HEK293 (cell line): ENCODE measurements around the gene NCOA3.

ENCODE experiments used
- CTCF ChIA-PET: fragments of 350-600 bp; formaldehyde crosslinking; extraction: SDS; loops from one replicate; lab custom pipeline; 2021; ENCODE audit warnings: antibody characterized with exemption; lab: Yijun Ruan, JAX
- POLR2A ChIA-PET: fragments of 300-600 bp; formaldehyde crosslinking; extraction: SDS; loops from one replicate; lab custom pipeline; 2020; ENCODE audit warnings: antibody characterized with exemption, inconsistent platforms; lab: Yijun Ruan, JAX
- H3K27ac ChIP-seq: fragments of 200-500 bp; sonication (Bioruptor generic); 2 replicates; pipeline ENCODE4 v1.5.1; 2014; ENCODE audit warnings: low read depth, low read length, control low read depth, inconsistent platforms; ENCODE audit errors: extremely low read depth
- H3K36me3 ChIP-seq, 2 experiments: fragments of 200-500 bp in 1 of 2; sonication (Bioruptor generic) in 1 of 2; 1 replicate in 1 of 2; 2 replicates in 1 of 2; pipeline ENCODE4 v1.5.1; 2014 to 2017; ENCODE audit warnings: inconsistent platforms in 2 of 2, low read length in 2 of 2; ENCODE audit not compliant: control insufficient read depth in 2 of 2, insufficient read depth in 1 of 2
- H3K4me1 ChIP-seq: fragments of 200-500 bp; sonication (Bioruptor generic); 2 replicates; pipeline ENCODE4 v1.5.1; 2014; ENCODE audit warnings: mild to moderate bottlenecking, low read length, inconsistent platforms; ENCODE audit not compliant: control insufficient read depth, insufficient read depth
- H3K4me3 ChIP-seq: 2 replicates; pipeline ENCODE4 v1.5.1; 2011; ENCODE audit warnings: low read depth, mild to moderate bottlenecking, control low read depth, low read length, moderate library complexity
- H3K9me3 ChIP-seq: fragments of 200-500 bp; sonication (Bioruptor generic); 2 replicates; pipeline ENCODE4 v1.5.1; 2014; ENCODE audit warnings: low read depth, low read length, inconsistent platforms; ENCODE audit not compliant: control insufficient read depth, insufficient read depth
- EGR2 ChIP-seq: fragments of 450-650 bp; formaldehyde crosslinking; IDR thresholded peaks from 2 replicates; pipeline ENCODE4 v1.5.1; 2016; ENCODE audit warnings: low read depth, missing biosample characterization, missing genetic modification characterization
- KLF1 ChIP-seq: fragments of 450-650 bp; formaldehyde crosslinking; IDR thresholded peaks from 2 replicates; pipeline ENCODE4 v1.5.1; 2016; ENCODE audit warnings: missing biosample characterization, missing genetic modification characterization
- SCRT1 ChIP-seq: fragments of 450-650 bp; formaldehyde crosslinking; IDR thresholded peaks from 2 replicates; pipeline ENCODE4 v1.5.1; 2016; ENCODE audit warnings: missing biosample characterization, missing genetic modification characterization, borderline replicate concordance
- SP2 ChIP-seq: fragments of 450-650 bp; formaldehyde crosslinking; IDR thresholded peaks from 2 replicates; pipeline ENCODE4 v1.5.1; 2016; ENCODE audit warnings: missing biosample characterization, missing genetic modification characterization
- SP7 ChIP-seq: fragments of 450-650 bp; formaldehyde crosslinking; IDR thresholded peaks from 2 replicates; pipeline ENCODE4 v1.5.1; 2016; ENCODE audit warnings: missing biosample characterization, missing genetic modification characterization
- YY1 ChIP-seq: fragments of 450-650 bp; formaldehyde crosslinking; IDR thresholded peaks from 2 replicates; pipeline ENCODE4 v1.5.1; 2018; ENCODE audit warnings: missing biosample characterization, missing genetic modification characterization
- ZFP41 ChIP-seq: fragments of 450-650 bp; formaldehyde crosslinking; IDR thresholded peaks from 2 replicates; pipeline ENCODE4 v1.5.1; 2016; ENCODE audit warnings: missing biosample characterization, missing genetic modification characterization, borderline replicate concordance
- ZNF138 ChIP-seq: fragments of 450-650 bp; formaldehyde crosslinking; IDR thresholded peaks from 2 replicates; pipeline ENCODE4 v1.5.1; 2016; ENCODE audit warnings: missing biosample characterization, missing genetic modification characterization, borderline replicate concordance
- ZNF16 ChIP-seq: fragments of 450-650 bp; formaldehyde crosslinking; IDR thresholded peaks from 2 replicates; pipeline ENCODE4 v1.5.1; 2016; ENCODE audit warnings: low read depth, missing biosample characterization, missing genetic modification characterization
- ZNF2 ChIP-seq: fragments of 450-650 bp; formaldehyde crosslinking; IDR thresholded peaks from 2 replicates; pipeline ENCODE4 v1.5.1; 2016; ENCODE audit warnings: missing biosample characterization, missing genetic modification characterization
- ZNF24 ChIP-seq: fragments of 450-650 bp; formaldehyde crosslinking; IDR thresholded peaks from 2 replicates; pipeline ENCODE4 v1.5.1; 2016; ENCODE audit warnings: missing biosample characterization, missing genetic modification characterization
- ZNF292 ChIP-seq: fragments of 450-650 bp; formaldehyde crosslinking; IDR thresholded peaks from 2 replicates; pipeline ENCODE4 v1.5.1; 2016; ENCODE audit warnings: low read depth, missing biosample characterization, missing genetic modification characterization, borderline replicate concordance
- ZNF473 ChIP-seq: fragments of 450-650 bp; formaldehyde crosslinking; IDR thresholded peaks from 2 replicates; pipeline ENCODE4 v1.5.1; 2017; ENCODE audit warnings: missing biosample characterization, missing genetic modification characterization
- ZNF510 ChIP-seq: fragments of 450-650 bp; formaldehyde crosslinking; IDR thresholded peaks from 2 replicates; pipeline ENCODE4 v1.5.1; 2018; ENCODE audit warnings: mild to moderate bottlenecking, missing genetic modification characterization, missing biosample characterization; ENCODE audit not compliant: insufficient replicate concordance
- ZNF596 ChIP-seq: fragments of 450-650 bp; IDR thresholded peaks from 2 replicates; pipeline ENCODE4 v1.5.0; 2018; ENCODE audit warnings: missing biosample characterization, mild to moderate bottlenecking, missing genetic modification characterization, moderate library complexity
- ZNF629 ChIP-seq: fragments of 450-650 bp; formaldehyde crosslinking; IDR thresholded peaks from 2 replicates; pipeline ENCODE4 v1.5.1; 2017; ENCODE audit warnings: missing biosample characterization, missing genetic modification characterization
- ZNF791 ChIP-seq: fragments of 450-650 bp; formaldehyde crosslinking; IDR thresholded peaks from 2 replicates; pipeline ENCODE4 v1.5.1; 2016; ENCODE audit warnings: missing biosample characterization, missing genetic modification characterization
- ZNF792 ChIP-seq: fragments of 450-650 bp; formaldehyde crosslinking; IDR thresholded peaks from 2 replicates; pipeline ENCODE4 v1.5.1; 2016; ENCODE audit warnings: missing biosample characterization, missing genetic modification characterization
- ZSCAN16 ChIP-seq: fragments of 450-650 bp; formaldehyde crosslinking; IDR thresholded peaks from 2 replicates; pipeline ENCODE4 v1.5.1; 2016; ENCODE audit warnings: missing biosample characterization, missing genetic modification characterization
- TF ChIP-seq, protein P1 (sequence below): fragments of 450-650 bp; formaldehyde crosslinking; IDR thresholded peaks from 2 replicates; pipeline ENCODE4 v1.5.1; 2016; ENCODE audit warnings: missing biosample characterization, missing genetic modification characterization
- TF ChIP-seq, protein P2 (sequence below): sonication (generic); formaldehyde crosslinking; IDR thresholded peaks from 2 replicates; pipeline ENCODE4 v1.8.1; 2022; ENCODE audit warnings: mild to moderate bottlenecking, moderate library complexity, missing genetic modification reagents
- TF ChIP-seq, protein P3 (sequence below): fragments of 450-650 bp; formaldehyde crosslinking; IDR thresholded peaks from 2 replicates; pipeline ENCODE4 v1.5.1; 2016; ENCODE audit warnings: missing biosample characterization, missing genetic modification characterization
- TF ChIP-seq, protein P4 (sequence below): fragments of 450-650 bp; formaldehyde crosslinking; IDR thresholded peaks from 2 replicates; pipeline ENCODE4 v1.5.1; 2016; ENCODE audit warnings: missing biosample characterization, missing genetic modification characterization
- TF ChIP-seq, protein P5 (sequence below): IDR thresholded peaks from 2 replicates; pipeline ENCODE4 v1.6.1; 2011; ENCODE audit warnings: mild to moderate bottlenecking, low read depth, low read length, borderline replicate concordance
- TF ChIP-seq, protein P6 (sequence below): fragments of 450-650 bp; formaldehyde crosslinking; IDR thresholded peaks from 2 replicates; pipeline ENCODE4 v1.5.1; 2017; ENCODE audit warnings: missing biosample characterization, mild to moderate bottlenecking, missing genetic modification characterization, moderate library complexity

The NCOA3 gene

DNA sequence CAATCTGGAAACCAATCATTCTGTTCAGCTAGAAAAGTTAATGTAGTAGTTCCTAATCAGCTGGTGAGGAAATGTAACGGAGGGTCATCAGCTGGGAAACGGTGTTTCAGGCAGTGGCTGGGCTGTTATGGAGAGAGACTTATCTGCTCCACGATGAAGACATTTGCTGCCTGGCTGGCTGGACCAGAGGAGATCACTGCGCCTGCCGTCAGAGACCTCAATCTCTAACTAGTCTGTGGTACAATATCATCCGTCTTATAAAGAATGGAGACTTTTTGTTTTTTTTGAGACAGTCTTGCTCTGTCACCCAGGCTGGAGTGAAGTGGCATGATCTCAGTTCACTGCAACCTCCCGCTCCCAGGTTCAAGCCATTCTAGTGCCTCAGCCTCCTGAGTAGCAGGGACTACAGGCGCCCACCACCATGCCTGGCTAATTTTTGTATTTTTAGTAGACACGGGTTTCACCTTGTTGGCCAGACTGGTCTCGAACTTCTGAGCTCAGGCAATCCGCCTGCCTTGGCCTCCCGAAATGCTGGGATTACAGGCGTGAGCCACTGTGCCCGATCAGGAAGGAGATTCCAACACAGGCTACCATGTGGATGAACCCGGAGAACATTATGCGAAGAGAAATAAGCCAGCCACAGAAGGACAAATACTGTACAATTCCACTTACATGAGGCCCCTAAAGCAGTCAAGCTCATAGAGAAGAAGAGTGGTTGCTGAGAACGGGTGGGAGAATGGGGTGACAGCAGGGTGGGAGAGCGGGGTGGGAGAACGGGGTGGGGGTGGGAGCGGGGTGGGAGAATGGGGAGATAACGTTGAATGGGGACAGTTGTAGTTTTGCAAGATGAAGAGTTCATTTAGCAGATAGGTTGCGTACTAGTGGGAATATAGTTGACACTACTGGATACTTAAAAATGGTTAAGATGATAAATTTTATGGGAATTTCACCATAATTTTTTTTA is 168.5 kb downstream of the NCOA3 start:
- no peaks in the 10 kb centered on the region for H3K9me3 ChIP-seq
- no peaks in the 10 kb centered on the region for H3K4me1 ChIP-seq
- peaks cover 0 to 31% of the 10 kb centered on the region in 2 experiments; a peak in 2 of 3 replicates for H3K36me3 ChIP-seq
- TF ChIP-seq ZNF24 (tag by site-specific recombination) (no peak), ZNF792 (no peak), ZNF16 (tag by site-specific recombination) (no peak), ZFP41 (no peak), ZNF596 (no peak), ZSCAN16 (tag by site-specific recombination) (no peak), YY1 (tag by site-specific recombination) (no peak), ZNF138 (tag by site-specific recombination) (no peak), SCRT1 (no peak), ZNF292 (tag by site-specific recombination) (no peak), SP2 (no peak), ZNF473 (no peak), ZNF2 (no peak)
- TF ChIP-seq, protein P1, sequence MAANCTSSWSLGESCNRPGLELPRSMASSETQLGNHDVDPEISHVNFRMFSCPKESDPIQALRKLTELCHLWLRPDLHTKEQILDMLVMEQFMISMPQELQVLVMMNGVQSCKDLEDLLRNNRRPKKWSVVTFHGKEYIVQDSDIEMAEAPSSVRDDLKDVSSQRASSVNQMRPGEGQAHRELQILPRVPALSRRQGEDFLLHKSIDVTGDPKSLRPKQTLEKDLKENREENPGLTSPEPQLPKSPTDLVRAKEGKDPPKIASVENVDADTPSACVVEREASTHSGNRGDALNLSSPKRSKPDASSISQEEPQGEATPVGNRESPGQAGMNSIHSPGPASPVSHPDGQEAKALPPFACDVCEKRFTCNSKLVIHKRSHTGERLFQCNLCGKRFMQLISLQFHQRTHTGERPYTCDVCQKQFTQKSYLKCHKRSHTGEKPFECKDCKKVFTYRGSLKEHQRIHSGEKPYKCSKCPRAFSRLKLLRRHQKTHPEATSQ (tag by site-specific recombination), result no peak
- TF ChIP-seq, protein P2, sequence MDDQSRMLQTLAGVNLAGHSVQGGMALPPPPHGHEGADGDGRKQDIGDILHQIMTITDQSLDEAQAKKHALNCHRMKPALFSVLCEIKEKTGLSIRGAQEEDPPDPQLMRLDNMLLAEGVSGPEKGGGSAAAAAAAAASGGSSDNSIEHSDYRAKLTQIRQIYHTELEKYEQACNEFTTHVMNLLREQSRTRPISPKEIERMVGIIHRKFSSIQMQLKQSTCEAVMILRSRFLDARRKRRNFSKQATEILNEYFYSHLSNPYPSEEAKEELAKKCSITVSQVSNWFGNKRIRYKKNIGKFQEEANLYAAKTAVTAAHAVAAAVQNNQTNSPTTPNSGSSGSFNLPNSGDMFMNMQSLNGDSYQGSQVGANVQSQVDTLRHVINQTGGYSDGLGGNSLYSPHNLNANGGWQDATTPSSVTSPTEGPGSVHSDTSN, result no peak
- TF ChIP-seq, protein P3, sequence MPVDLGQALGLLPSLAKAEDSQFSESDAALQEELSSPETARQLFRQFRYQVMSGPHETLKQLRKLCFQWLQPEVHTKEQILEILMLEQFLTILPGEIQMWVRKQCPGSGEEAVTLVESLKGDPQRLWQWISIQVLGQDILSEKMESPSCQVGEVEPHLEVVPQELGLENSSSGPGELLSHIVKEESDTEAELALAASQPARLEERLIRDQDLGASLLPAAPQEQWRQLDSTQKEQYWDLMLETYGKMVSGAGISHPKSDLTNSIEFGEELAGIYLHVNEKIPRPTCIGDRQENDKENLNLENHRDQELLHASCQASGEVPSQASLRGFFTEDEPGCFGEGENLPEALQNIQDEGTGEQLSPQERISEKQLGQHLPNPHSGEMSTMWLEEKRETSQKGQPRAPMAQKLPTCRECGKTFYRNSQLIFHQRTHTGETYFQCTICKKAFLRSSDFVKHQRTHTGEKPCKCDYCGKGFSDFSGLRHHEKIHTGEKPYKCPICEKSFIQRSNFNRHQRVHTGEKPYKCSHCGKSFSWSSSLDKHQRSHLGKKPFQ (tag by site-specific recombination), result no peak
- TF ChIP-seq, protein P4, sequence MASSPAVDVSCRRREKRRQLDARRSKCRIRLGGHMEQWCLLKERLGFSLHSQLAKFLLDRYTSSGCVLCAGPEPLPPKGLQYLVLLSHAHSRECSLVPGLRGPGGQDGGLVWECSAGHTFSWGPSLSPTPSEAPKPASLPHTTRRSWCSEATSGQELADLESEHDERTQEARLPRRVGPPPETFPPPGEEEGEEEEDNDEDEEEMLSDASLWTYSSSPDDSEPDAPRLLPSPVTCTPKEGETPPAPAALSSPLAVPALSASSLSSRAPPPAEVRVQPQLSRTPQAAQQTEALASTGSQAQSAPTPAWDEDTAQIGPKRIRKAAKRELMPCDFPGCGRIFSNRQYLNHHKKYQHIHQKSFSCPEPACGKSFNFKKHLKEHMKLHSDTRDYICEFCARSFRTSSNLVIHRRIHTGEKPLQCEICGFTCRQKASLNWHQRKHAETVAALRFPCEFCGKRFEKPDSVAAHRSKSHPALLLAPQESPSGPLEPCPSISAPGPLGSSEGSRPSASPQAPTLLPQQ, result no peak
- TF ChIP-seq, all 188 proteins: peak for 0
- CTCF ChIA-PET, result interaction anchor here (0.6 to 0.7 kb wide), 3 partner anchors 274 to 954 kb away, joined by 3 to 4 read pairs (median 4); no protein-coding TSS in a partner anchor
- POLR2A ChIA-PET, result no interaction called here
- Histone ChIP-seq H3K27ac (no peak overlapping the region), H3K4me3 (no peak overlapping the region)

DNA sequence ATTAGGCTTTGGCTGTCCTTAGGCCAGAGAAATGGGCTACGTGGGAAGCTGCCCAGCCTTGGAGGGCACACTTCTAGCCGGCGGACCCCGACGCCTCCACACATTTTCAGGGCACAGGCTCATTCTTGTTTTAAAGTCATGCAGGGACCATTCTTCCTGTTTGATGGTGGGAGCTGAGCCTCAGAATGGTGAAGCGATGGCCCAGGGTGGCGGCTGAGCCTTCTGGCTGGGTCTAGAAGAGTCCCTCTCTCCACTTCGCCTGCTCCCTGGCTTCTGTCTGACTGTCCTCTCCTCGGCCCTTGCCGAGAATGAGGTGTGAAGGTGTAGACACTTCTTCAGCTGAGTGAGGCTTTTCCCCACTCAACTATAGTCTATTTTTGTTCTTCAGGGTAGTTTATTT is 169.2 kb downstream of the NCOA3 start:
- H3K27ac ChIP-seq, result no peak overlapping the region
- H3K4me1 ChIP-seq, result no peaks in the 10 kb centered on the region
- POLR2A ChIA-PET, result no interaction called here
- CTCF ChIA-PET, result no interaction called here
- H3K9me3 ChIP-seq, result no peaks in the 10 kb centered on the region
- H3K36me3 ChIP-seq, result peaks cover 0 to 27% of the 10 kb centered on the region in 2 experiments; a peak in 2 of 3 replicates
- no peak overlapping the region for H3K4me3 ChIP-seq
- no peak for TF ChIP-seq ZNF791 (tag by site-specific recombination)
- TF ChIP-seq SP7 (tag by site-specific recombination), result no peak
- TF ChIP-seq, protein P5, sequence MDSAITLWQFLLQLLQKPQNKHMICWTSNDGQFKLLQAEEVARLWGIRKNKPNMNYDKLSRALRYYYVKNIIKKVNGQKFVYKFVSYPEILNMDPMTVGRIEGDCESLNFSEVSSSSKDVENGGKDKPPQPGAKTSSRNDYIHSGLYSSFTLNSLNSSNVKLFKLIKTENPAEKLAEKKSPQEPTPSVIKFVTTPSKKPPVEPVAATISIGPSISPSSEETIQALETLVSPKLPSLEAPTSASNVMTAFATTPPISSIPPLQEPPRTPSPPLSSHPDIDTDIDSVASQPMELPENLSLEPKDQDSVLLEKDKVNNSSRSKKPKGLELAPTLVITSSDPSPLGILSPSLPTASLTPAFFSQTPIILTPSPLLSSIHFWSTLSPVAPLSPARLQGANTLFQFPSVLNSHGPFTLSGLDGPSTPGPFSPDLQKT, result no peak
- no peak for TF ChIP-seq ZNF629
- TF ChIP-seq KLF1, result no peak
- TF ChIP-seq, protein P6, sequence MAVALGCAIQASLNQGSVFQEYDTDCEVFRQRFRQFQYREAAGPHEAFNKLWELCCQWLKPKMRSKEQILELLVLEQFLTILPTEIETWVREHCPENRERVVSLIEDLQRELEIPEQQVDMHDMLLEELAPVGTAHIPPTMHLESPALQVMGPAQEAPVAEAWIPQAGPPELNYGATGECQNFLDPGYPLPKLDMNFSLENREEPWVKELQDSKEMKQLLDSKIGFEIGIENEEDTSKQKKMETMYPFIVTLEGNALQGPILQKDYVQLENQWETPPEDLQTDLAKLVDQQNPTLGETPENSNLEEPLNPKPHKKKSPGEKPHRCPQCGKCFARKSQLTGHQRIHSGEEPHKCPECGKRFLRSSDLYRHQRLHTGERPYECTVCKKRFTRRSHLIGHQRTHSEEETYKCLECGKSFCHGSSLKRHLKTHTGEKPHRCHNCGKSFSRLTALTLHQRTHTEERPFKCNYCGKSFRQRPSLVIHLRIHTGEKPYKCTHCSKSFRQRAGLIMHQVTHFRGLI, result no peak
- no peak for TF ChIP-seq ZNF510 (tag by site-specific recombination)
- no peak for TF ChIP-seq EGR2 (tag by site-specific recombination)
- TF ChIP-seq, protein P1 (tag by site-specific recombination), result no peak
